ENCODE results near the gene KLRF2. TPM values are rescaled to one million over a fixed set of nuclear protein-coding genes. Genes with fewer than 3 reads are reported as not detected.

KLRF2 gene
- total RNA-seq, 1 experiment from 2014 or later = not detected

GRCh38 chr12:9936591-9936990 lies 55.3 kb downstream of the KLRF2 start:
- DNase-seq (ENCODE audit: low read depth) = no peak

DNA sequence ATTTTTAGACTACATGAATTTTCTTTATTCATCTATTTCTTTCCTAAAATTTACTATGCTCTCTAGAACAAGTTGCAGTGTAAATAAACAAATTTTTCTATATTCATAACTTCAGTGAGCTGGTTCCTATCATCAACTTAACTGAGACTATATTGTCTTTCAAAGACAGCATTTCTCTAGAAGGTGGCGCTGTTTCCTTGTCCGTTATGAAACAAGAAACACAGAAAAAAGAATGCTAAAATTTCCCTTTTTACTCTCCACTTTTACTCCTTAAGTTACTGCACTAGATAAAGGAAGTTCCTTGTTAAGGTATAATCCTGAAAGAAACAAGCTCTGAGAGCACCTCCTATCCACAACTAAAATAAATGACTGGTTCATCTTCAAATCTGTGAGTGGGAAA lies 59.1 kb downstream of the KLRF2 start:
- DNase-seq (ENCODE audit: low read depth) = peak; percentile 14

DNA sequence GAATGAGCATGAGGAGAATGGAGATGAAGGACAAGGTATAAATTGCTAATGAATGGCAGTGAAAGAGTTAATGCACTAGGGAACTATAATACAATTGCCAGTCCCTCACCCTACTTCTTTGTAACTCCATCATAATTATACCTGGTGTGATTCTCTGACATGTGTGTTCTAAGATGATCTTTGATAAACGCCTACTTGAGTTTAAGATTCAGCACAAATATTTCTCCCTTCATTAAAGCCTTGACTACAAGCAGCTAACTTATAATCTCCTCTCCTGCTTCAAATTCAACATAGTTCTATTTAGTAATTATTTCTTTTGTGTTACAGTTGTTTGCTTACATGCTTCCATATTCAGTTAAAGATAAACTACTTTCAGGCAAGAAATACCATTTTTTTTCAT lies 60.5 kb downstream of the KLRF2 start:
- no peak for DNase-seq (ENCODE audit: low read depth)

- DNase-seq (ENCODE audit: low read depth) = peak; percentile 30
These were observed 62.0 kb downstream of the KLRF2 start for GRCh38 chr12:9943240-9943639.

GRCh38 chr12:9944391-9944790 lies 63.1 kb downstream of the KLRF2 start:
- DNase-seq (ENCODE audit: low read depth) = no peak

Other genes starting within 250 kb of the KLRF2 start
- 0.07 and 3.5 TPM in 2 replicates for gene CLEC2D, start 211.8 kb upstream of the KLRF2 start, total RNA-seq (2014; rRNA removed; shearing (Covaris generic))
- gene CLECL1, start 148.4 kb upstream of the KLRF2 start, total RNA-seq (2014; rRNA removed; shearing (Covaris generic)) = not detected in 2 replicates
- 1.2 TPM in 2 replicates for gene CD69, start 120.6 kb upstream of the KLRF2 start, total RNA-seq (2014; rRNA removed; shearing (Covaris generic))
- 0.69 and 0.98 TPM in 2 replicates for gene KLRF1, start 54.0 kb upstream of the KLRF2 start, total RNA-seq (2014; rRNA removed; shearing (Covaris generic))
- 34.4 and 45.5 TPM in 2 replicates for gene CLEC2B, start 12.1 kb upstream of the KLRF2 start, total RNA-seq (2014; rRNA removed; shearing (Covaris generic))
- gene CLEC2A, start 50.9 kb downstream of the KLRF2 start, total RNA-seq (2014; rRNA removed; shearing (Covaris generic)) = not detected in 2 replicates
- gene CLEC12A, start 89.9 kb downstream of the KLRF2 start, total RNA-seq (2014; rRNA removed; shearing (Covaris generic)) = not detected in 2 replicates
- not detected in 2 replicates for gene CLEC1B, start 117.6 kb downstream of the KLRF2 start, total RNA-seq (2014; rRNA removed; shearing (Covaris generic))
- gene CLEC12B, start 129.1 kb downstream of the KLRF2 start, total RNA-seq (2014; rRNA removed; shearing (Covaris generic)) = 0.12 and 0.15 TPM in 2 replicates
- gene CLEC9A, start 149.2 kb downstream of the KLRF2 start, total RNA-seq (2014; rRNA removed; shearing (Covaris generic)) = 0.07 TPM in 1 of 2 replicates, not detected in the other
- gene CLEC1A, start 217.5 kb downstream of the KLRF2 start, total RNA-seq (2014; rRNA removed; shearing (Covaris generic)) = 0.99 and 2.7 TPM in 2 replicates
- gene CLEC7A, start 248.7 kb downstream of the KLRF2 start, total RNA-seq (2014; rRNA removed; shearing (Covaris generic)) = 38.9 and 40.5 TPM in 2 replicates